Stimulated activated naive B cell treated with anti-CD40 and anti-IgM and Interleukin-4, amounts not matched to agents 10 μg/mL and 1 μg/mL and 100 μg/mL, for 72 hours (primary cell): Measurements from ENCODE around the gene CEP85.
"Not testable (repeated sequence)": the region's sequence is repeated elsewhere in the genome, so short reads cannot be mapped to it uniquely, and the experiment has no call there.

Source experiments
- ATAC-seq, 2 donors: fragments of 150-1000 bp; cut with Tn5 transposase; replicated peaks; 2 replicates each; pipeline ENCODE4 v1.10.0; 2021; ENCODE audit warnings: moderate library complexity in 1 of 2
- DNase-seq: peaks from one replicate; pipeline ENCODE4 v3.0.0; 2021
- H3K27ac Mint-ChIP-seq: one replicate; pipeline ENCODE4 v1.8.0; 2022; ENCODE audit warnings: mild to moderate bottlenecking, mixed read lengths
- H3K27me3 Mint-ChIP-seq, 2 donors: one replicate each; pipeline ENCODE4 v1.8.0; 2022; ENCODE audit warnings: mixed read lengths in 2 of 2
- H3K36me3 Mint-ChIP-seq, 2 donors: one replicate each; pipeline ENCODE4 v1.8.0; 2022; ENCODE audit warnings: mixed read lengths in 2 of 2, mild to moderate bottlenecking in 1 of 2
- H3K4me1 Mint-ChIP-seq, 2 donors: one replicate each; pipeline ENCODE4 v1.8.0; 2022; ENCODE audit warnings: mixed read lengths in 2 of 2, mild to moderate bottlenecking in 1 of 2
- H3K4me3 Mint-ChIP-seq, 2 donors: one replicate each; pipeline ENCODE4 v1.8.0; 2022; ENCODE audit warnings: mild to moderate bottlenecking in 2 of 2, mixed read lengths in 2 of 2, moderate library complexity in 1 of 2
- H3K9me3 Mint-ChIP-seq, 2 donors: one replicate each; pipeline ENCODE4 v1.8.0; 2022; ENCODE audit warnings: mixed read lengths in 2 of 2, mild to moderate bottlenecking in 1 of 2

The CEP85 gene

DNA sequence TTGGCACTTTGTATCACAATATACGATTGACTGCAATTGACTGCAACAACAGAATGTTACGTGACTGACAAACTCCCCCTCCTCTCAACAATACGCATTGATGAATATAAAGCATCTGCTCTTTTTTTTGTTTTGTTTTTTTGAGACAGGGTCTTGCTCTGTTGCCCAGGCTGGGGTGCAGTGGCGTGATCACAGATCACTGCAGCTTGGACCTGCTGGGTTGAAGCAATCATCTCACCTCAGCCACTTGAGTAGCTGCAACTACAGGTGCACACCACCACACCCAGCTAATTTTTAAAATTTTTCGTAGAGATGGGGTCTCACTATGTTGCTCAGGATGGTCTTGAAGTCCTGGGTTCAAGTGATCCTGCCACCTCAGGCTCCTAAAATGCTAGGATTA lies 21.3 kb upstream of the CEP85 start:
- Mint-ChIP-seq H3K4me3 (no peak overlapping the region), H3K27ac (no peak overlapping the region), H3K4me1 (no peaks in the 10 kb centered on the region), H3K36me3 (no peaks in the 10 kb centered on the region), H3K9me3 (no peaks in the 10 kb centered on the region), H3K27me3 (peaks cover 6 to 7% of the 10 kb centered on the region in 2 donors)
- no peak for ATAC-seq
- no peak for DNase-seq

DNA sequence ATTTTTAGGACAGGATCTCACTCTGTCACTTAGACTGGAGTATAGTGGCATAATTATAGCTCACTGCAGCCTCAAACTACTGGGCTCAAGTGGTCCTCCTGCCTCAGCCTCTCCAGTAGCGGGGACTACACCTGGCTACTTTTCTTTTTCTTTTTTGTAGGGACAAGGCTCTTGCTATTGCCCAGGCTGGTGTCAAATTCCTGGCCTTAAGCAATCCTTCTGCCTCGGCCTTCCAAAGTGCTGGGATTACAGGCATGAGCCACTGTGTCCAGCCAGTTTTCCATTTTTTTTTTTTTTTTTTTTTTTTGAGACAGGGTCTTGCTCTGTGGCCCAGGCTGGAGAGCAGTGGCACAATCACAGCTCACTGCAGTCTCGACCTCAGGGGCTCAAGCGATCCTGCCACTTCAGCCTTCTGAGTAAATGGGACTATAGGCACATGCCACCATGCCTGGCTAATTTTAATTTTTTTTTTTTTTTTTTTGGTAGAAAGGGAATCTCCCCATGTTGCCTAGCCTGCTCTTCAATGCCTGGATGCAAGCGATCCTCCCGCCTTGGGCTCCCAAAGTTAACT lies 20.6 kb upstream of the CEP85 start:
- Mint-ChIP-seq H3K4me3 (no peak overlapping the region), H3K9me3 (no peaks in the 10 kb centered on the region), H3K27ac (no peak overlapping the region), H3K27me3 (peaks cover 6 to 7% of the 10 kb centered on the region in 2 donors), H3K4me1 (no peaks in the 10 kb centered on the region), H3K36me3 (no peaks in the 10 kb centered on the region)
- ATAC-seq: no peak
- DNase-seq: no peak

DNA sequence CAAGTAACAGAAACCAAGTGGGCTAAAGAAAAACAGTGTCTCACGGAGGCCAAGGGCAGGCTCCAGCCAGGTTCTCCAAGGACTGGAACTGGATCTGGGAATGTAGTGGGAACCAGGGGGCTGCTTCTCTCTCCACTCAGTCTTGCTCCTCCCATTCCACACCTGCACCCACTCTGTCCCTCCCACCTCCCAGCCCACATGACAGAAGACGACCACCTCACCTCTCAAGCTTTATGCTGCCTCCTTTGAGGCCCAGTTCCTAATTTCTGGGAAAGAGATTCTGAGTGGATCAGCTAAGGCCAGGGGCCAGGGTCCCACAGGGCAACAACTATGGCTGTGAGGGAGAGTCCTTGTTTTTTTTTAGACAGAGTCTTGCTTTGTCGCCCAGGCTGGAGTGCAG lies 18.8 kb upstream of the CEP85 start:
- Mint-ChIP-seq H3K9me3 (no peaks in the 10 kb centered on the region), H3K36me3 (no peaks in the 10 kb centered on the region), H3K27me3 (peaks cover under 1 to 17% of the 10 kb centered on the region in 2 donors), H3K27ac (no peak overlapping the region), H3K4me1 (no peaks in the 10 kb centered on the region), H3K4me3 (no peak overlapping the region)
- DNase-seq (no peak), ATAC-seq (no peak)

DNA sequence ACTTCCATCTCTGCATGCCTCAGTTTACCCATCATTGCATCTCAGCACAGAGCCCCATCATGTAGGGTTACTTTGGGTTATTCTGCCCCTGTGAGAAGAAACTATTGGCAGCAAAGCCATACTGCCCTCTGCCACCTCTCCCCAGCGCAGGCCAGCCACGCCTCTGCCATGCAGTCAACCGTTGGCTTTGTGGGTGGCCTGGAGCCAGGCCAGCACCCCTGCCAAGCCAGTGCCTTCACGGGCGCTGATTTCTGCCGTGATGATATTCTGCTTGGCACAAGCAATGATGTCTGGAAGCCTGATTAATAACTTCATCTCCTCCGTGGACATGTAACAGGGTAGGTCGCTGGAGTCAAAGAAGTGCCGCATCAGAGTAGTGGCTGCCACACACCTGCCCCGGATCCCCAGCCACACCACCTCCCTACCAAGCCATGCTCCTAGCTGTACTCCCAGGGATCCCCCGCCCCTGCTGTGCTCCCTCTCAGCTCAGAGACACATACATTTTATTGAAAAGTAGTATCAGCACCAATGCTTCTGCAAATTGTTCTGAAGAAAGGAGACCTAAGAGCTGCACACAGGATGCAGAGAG lies 15.0 kb upstream of the CEP85 start:
- no peak for ATAC-seq
- Mint-ChIP-seq H3K36me3 (no peaks in the 10 kb centered on the region), H3K4me3 (no peak overlapping the region), H3K9me3 (no peaks in the 10 kb centered on the region), H3K27me3 (peaks cover 15 to 21% of the 10 kb centered on the region in 2 donors), H3K4me1 (no peaks in the 10 kb centered on the region), H3K27ac (no peak overlapping the region)
- no peak for DNase-seq

DNA sequence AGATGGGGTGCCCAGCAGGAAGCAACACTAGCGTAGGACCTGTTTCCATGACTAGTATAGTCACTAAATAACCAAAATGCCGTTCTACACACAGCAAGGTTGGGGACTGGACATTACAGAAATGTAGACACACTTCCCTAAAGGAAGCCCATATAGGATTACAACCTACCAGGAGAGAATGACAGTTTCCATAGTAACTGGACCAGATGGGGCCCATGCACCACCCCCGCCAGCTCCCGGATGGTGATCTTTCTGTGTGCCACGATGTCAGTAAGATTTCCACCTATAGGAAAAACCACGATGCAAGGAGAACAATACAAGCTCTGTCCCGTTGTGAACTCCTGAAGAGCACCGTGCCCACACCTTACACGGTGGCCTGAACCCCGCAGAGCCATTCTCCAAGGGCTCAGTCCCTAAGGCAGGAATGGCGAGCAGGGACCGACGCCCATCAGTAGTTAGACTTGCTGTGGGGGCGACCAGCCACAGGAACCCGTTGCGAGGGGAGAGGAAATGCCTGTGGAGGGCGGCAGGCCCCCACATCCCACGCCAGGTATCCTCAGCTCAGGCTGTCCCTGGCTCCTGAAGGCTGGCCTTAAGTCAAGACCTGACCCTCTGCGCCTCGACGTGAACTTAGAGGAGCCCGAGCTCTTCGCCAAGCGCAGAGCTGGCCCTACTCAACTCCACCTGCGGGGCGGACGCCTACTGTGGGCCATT lies 13.6 kb upstream of the CEP85 start:
- no peak for ATAC-seq
- DNase-seq: no peak
- Mint-ChIP-seq H3K27me3 (peaks cover 15 to 30% of the 10 kb centered on the region in 2 donors), H3K4me3 (no peak overlapping the region), H3K27ac (no peak overlapping the region), H3K36me3 (no peaks in the 10 kb centered on the region), H3K4me1 (peaks cover 0 to 7% of the 10 kb centered on the region in 2 donors), H3K9me3 (no peaks in the 10 kb centered on the region)

DNA sequence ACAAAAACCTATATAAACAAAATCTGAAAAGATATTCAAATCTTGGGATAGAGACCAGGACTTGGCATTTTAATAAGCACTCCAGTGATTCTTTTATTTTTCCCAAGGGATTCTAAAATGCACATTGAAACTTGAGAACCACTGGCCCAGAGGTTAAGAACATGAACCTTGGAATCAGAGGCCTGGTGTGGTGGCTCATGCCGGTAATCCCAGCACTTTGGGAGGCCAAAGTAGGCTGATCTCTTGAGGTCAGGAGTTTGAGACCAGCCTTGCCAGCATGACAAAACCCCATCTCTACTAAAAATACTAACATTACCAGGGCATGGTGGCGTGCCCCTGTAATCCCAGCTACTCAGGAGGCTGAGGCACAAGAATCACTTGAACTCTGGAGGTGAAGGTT lies 12.9 kb upstream of the CEP85 start:
- Mint-ChIP-seq H3K36me3 (peaks cover 0 to 4% of the 10 kb centered on the region in 2 donors), H3K4me1 (peaks cover 5 to 14% of the 10 kb centered on the region in 2 donors), H3K27ac (no peak overlapping the region), H3K9me3 (no peaks in the 10 kb centered on the region), H3K4me3 (no peak overlapping the region), H3K27me3 (peaks cover 22 to 37% of the 10 kb centered on the region in 2 donors)
- DNase-seq: no peak
- ATAC-seq: no peak

DNA sequence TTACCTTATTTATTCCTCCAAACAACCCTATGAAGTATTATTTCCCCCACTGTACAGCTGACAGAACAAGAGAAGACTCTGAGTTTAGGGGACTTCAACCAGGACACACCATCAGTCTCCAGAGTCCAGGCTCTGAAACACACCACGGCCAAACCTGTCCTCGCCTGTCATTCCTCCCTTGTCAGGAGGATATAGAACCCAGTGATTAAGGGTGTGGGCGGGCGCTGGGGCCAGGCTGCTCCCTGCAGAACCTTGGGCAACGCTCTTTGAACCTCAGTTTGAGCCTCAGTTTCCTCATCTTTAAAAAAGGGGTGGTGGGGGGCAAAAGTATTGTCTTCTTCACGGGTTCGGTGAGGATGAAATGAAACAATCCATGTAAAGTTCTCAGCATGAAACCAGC lies 9.4 kb upstream of the CEP85 start:
- H3K9me3 Mint-ChIP-seq: no peaks in the 10 kb centered on the region
- H3K27me3 Mint-ChIP-seq: peaks cover 33 to 37% of the 10 kb centered on the region in 2 donors
- H3K4me1 Mint-ChIP-seq: peaks cover 8 to 19% of the 10 kb centered on the region in 2 donors
- ATAC-seq (no peak), DNase-seq (no peak)
- H3K36me3 Mint-ChIP-seq: peaks cover 0 to 4% of the 10 kb centered on the region in 2 donors
- H3K27ac Mint-ChIP-seq: no peak overlapping the region
- H3K4me3 Mint-ChIP-seq: peak overlapping the region in 1 of 2 donors; percentile 81

DNA sequence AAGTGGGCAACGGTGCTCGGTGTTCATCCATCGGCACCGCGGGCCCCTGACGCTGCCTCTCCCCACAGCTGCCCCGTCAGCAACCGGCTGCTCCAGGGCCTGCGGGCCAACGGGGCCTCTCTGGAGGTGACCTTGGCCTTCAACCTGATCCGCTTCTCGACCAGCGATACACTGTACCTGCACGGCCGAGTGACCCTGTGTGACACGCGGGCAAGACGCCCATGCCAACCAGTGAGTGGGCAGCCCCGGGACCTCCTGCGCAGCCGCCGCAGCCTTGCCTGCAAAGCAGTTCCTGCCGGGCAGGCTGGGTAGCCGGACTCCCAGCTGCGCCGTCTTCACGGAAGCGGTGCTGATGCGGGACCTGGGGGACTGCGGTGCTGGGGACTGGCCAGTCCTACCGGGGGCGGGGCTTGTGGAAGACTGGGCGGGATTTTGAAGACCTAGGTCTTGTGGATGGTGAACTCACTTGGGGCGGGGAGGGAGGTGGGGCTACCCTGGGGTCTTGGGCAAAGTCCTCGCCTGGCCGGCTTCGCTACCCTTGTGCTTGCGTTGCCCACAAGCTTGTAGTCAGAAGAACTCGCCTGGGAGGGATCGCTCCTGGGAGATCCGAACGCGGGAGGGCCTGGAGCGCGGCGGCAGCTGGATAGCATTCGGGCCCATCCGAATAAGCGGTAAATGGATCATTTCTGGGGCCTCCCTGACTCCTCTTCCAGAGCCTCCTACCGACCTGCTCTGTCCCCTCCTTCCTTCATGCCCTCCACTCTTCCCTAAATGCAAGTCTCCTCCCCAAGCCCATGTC lies 8.8 kb upstream of the CEP85 start:
- peaks cover 31 to 33% of the 10 kb centered on the region in 2 donors for H3K27me3 Mint-ChIP-seq
- H3K27ac Mint-ChIP-seq: peak overlapping the region; percentile 37
- peak; percentile 41 for DNase-seq
- peak overlapping the region; percentile 81 for H3K4me3 Mint-ChIP-seq
- no peaks in the 10 kb centered on the region for H3K9me3 Mint-ChIP-seq
- peak; percentile 88 to 89 for ATAC-seq
- H3K4me1 Mint-ChIP-seq: peaks cover 8 to 19% of the 10 kb centered on the region in 2 donors
- peaks cover 0 to 4% of the 10 kb centered on the region in 2 donors for H3K36me3 Mint-ChIP-seq

DNA sequence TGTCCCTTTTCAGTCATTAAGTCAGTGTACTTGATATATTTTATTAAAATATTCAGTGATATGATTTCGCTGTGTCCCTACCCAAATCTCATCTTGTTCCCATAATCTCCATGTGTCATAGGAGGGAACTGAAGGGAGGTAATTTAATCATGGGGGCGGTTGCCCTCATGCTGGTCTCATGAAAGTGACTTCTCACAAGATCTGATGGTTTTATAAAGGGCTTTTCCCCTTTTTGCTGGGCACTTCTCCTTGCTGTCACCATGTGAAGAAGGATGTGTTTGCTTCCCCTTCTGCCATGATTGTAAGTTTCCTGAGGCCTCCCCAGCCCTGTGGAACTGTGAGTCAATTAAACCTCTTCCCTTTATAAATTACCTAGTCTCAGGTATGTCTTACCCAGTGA lies 3.3 kb upstream of the CEP85 start:
- H3K36me3 Mint-ChIP-seq, H3K27ac Mint-ChIP-seq: not testable (repeated sequence)
- peaks cover 17 to 25% of the 10 kb centered on the region in 2 donors for H3K4me1 Mint-ChIP-seq

DNA sequence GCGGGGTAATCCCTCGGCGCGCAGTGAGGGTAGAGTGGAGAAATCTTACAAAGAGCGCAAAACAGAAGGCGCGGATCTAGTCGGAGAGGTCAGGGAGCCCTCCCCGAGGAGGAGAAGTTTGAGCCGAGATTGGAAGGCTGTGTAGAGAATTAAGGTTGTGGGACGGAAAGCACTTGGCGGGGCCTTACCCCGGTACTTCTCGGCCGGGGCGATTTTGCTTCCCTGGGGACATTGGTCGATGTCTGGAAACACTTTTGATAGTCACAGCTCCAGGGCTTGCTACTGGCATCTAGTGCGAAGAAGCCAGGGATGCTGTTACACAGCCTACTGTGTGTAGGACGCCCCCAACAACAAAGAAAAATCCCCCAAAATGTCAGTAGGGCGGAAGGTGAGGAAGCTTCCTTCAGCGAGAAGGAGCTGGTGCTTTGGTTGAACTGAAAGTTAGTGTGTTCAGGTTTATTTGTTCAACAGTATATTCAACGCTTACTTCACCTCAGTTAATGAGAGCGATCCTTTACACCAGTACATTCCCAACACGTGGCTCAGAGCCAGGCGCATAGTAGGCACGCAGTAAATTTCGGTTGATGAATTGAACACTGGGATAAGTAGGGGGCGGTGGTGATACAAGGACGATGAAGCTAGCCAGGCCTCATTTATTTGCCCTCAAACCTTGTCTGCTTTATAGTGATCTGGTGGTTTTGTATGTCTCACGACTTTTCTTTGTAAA lies 807 bp downstream of the CEP85 start:
- H3K4me3 Mint-ChIP-seq: peak overlapping the region; percentile 91 to 99
- no peaks in the 10 kb centered on the region for H3K9me3 Mint-ChIP-seq
- no peak for ATAC-seq

More for the DNA sequence above, 3.3 kb upstream of the CEP85 start:
- ATAC-seq, H3K4me3 Mint-ChIP-seq, H3K9me3 Mint-ChIP-seq, DNase-seq: not testable (repeated sequence)
- peaks cover 15% of the 10 kb centered on the region in 2 donors for H3K27me3 Mint-ChIP-seq

DNA sequence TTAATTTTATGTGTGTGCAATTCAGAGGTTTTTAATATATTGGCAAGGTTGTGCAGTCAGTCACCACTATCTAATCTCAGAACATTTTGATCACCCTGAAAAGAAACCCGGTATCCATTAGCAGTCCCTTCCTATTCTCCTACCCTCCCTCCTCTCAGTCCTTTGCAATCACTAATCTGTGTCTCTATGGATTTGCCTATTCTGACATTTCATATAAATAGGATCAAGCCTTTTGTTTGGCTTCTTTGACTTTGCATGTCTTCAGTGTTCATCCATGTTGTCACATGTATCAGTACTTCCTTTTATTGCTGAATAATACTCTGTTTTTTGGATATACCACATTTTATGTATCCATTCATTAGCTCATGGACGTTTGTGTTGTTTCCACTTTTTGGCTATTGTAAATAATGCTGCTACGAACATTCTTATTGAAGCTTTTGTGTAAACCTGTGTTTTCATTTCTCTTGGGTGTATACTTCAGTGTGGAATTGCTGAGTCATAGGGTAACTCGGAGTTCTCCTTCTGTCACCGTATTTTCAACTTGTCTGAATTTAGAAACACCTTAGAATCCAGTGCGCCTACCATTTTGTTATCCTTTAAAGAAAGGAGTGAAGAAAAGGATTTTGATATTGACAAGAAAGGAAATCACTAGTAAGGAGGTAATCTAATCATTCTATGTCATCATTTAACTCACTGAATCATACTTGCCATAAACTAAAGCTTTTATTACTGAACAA lies 3.4 kb downstream of the CEP85 start:
- ATAC-seq (no peak), DNase-seq (no peak)
- Mint-ChIP-seq H3K4me1 (peaks cover 19 to 38% of the 10 kb centered on the region in 2 donors), H3K27me3 (no peaks in the 10 kb centered on the region), H3K4me3 (no peak overlapping the region), H3K9me3 (no peaks in the 10 kb centered on the region), H3K27ac (no peak overlapping the region), H3K36me3 (peaks cover 9 to 11% of the 10 kb centered on the region in 2 donors)

More for the DNA sequence above, 807 bp downstream of the CEP85 start:
- Mint-ChIP-seq H3K27ac (peak overlapping the region; percentile 97), H3K27me3 (no peaks in the 10 kb centered on the region), H3K36me3 (peaks cover 8 to 11% of the 10 kb centered on the region in 2 donors), H3K4me1 (peaks cover 19 to 38% of the 10 kb centered on the region in 2 donors)
- no peak for DNase-seq

DNA sequence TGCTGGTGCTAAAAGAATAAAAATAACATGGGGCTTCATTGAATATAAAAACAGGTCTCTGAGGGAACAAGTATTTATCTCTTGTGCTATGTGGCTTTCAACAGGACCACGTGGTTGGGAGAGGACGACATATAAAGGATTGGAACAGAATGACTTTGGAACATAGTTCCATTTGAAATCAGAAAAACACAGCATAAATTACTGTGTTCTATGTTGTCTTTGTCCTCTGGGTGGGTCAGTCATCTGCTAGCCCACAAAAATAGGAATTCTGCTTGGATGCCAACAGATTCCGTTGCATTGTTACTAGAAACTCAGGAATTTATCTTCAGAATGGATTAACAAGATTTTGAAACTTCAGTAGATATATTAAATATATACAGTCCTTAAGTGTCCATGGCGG lies 5.9 kb downstream of the CEP85 start:
- Mint-ChIP-seq H3K4me3 (no peak overlapping the region), H3K9me3 (no peaks in the 10 kb centered on the region), H3K4me1 (peaks cover 12 to 29% of the 10 kb centered on the region in 2 donors), H3K36me3 (peaks cover 21 to 24% of the 10 kb centered on the region in 2 donors), H3K27ac (no peak overlapping the region), H3K27me3 (no peaks in the 10 kb centered on the region)
- DNase-seq (no peak), ATAC-seq (no peak)

DNA sequence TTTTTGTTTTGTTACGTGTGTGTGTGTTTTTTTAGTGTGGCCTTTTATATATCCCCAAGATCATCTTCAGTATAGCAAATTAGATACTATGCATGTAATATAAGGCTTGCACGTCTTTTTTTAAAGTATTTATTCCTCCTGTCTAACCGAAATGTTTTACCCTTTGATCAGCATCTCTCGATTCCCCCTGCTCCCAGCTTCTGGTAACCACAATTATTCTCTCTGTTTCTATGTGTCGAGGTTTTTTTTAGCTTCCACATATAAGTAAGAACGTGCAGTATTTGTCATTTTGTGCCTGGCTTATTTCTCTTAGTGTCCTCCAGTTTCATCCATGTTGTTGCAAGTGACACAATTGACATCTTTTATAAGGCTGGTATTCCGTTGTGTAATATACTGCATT lies 18.7 kb downstream of the CEP85 start:
- H3K4me3 Mint-ChIP-seq: no peak overlapping the region
- peaks cover 0 to 1% of the 10 kb centered on the region in 2 donors for H3K4me1 Mint-ChIP-seq
- H3K9me3 Mint-ChIP-seq: no peaks in the 10 kb centered on the region
- peaks cover 25 to 51% of the 10 kb centered on the region in 2 donors for H3K36me3 Mint-ChIP-seq
- H3K27ac Mint-ChIP-seq: no peak overlapping the region
- no peaks in the 10 kb centered on the region for H3K27me3 Mint-ChIP-seq
- ATAC-seq (no peak), DNase-seq (no peak)
